Chondrocyte (in vitro differentiated cells): ENCODE data around the gene PPP5C. TPM values are rescaled to one million over a fixed set of nuclear protein-coding genes. Genes with fewer than 3 reads are reported as not detected.

Experiments
- DNase-seq: peaks from one replicate; pipeline ENCODE4 v3.0.0; 2021; ENCODE audit warnings: mixed read lengths, low spot score
- H3K27ac Mint-ChIP-seq: one replicate; pipeline ENCODE4 v1.8.0; 2021; ENCODE audit warnings: mild to moderate bottlenecking, moderate library complexity, mixed read lengths; ENCODE audit not compliant: unreplicated experiment
- H3K27me3 Mint-ChIP-seq: 2 replicates; pipeline ENCODE4 v1.8.0; 2021; ENCODE audit warnings: low read depth, mixed read lengths
- H3K36me3 Mint-ChIP-seq: 2 replicates; pipeline ENCODE4 v1.8.0; 2021; ENCODE audit warnings: low read depth, mixed read lengths
- H3K4me1 Mint-ChIP-seq: 2 replicates; pipeline ENCODE4 v1.8.0; 2021; ENCODE audit warnings: low read depth, mild to moderate bottlenecking, mixed read lengths
- H3K4me3 Mint-ChIP-seq: one replicate; pipeline ENCODE4 v1.8.0; 2021; ENCODE audit warnings: mild to moderate bottlenecking, moderate library complexity, mixed read lengths; ENCODE audit not compliant: unreplicated experiment
- H3K9me3 Mint-ChIP-seq: 2 replicates; pipeline ENCODE4 v1.8.0; 2021; ENCODE audit warnings: low read depth, mixed read lengths
- total RNA-seq: library from RNA; stranded (reverse); gene quantifications from 3 replicates; pipeline ENCODE4 v1.2.1, GENCODE V29; 2021
- TF ChIP-seq, protein P1 (sequence below): fragments of 200-600 bp; sonication (generic); IDR thresholded peaks from 2 replicates; pipeline ENCODE4 v1.5.0; 2021; ENCODE audit warnings: antibody characterized with exemption, mild to moderate bottlenecking, moderate library complexity

The PPP5C gene
- total RNA-seq, 1 donor from 2014 or later: 62.5 TPM

DNA sequence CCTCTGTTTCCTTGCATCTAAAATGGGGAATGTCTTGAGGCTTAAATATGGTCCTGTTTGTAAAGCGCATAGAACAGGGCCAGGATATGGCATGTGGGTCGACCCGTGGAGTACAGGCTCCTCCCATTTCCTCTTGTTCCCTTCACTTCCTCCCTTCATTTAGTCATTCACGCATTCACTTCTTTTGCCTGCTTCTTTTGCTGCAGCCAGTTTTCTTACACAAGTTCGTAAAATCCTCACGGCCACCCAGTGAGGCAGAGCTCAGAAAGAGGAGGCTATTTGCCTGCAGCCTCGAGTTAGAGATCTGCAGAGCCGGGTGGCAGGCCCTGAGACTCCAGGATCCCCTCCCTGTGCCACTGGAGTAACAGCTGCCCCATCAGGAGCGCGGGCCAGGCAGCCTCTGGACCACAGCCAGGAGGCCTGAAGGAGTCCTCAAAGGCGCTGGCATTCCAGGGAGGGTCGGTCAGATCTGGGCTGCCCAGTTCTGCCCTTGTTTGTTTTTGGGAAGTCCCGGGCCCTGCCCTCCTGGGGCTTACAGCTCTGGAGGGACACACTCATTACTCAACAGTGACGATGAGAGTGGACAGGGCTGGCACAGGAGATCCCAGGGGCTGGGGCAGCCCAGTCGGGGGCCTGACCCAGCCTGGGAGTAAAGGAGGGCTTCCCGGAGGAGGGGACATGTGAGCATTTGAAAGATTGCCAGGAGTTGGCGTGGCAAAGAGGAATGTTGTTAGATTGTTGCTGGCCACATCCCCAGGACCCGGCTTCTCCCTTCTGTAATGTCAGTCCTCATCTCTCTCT is 4.6 kb downstream of the PPP5C start:
- peak overlapping the region; percentile 97 for H3K27ac Mint-ChIP-seq
- no peak for DNase-seq
- H3K4me1 Mint-ChIP-seq: peaks cover 59% of the 10 kb centered on the region

DNA sequence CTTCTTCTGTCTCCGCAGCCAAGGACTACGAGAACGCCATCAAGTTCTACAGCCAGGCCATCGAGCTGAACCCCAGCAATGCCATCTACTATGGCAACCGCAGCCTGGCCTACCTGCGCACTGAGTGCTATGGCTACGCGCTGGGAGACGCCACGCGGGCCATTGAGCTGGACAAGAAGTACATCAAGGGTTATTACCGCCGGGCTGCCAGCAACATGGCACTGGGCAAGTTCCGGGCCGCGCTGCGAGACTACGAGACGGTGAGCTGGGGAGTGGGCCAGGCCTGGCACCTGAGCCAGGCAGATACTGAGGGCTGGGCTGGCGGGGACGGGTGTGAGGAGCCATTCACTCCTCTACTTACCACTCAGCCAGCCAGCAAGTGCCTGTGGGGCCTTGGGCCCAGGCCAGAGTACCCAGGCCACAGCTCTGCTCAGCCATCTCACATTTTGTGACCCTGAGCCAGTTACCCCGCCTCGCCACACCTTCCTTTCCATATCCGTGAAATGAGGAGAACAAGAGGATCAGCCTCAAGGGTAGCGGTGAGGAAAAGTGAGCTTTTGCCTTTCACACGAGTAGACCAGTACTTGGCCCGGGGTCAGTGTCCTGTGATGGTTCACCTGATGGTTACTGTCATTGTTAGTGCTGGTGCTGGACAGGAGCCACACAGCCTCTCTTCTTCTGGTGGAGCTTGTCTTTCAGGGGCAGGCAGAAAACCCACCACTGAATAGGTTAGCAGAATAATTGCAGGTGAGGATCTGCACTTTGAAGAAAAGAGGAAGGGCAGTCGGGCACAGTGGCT is 7.0 kb downstream of the PPP5C start:
- no peaks in the 10 kb centered on the region for H3K9me3 Mint-ChIP-seq
- no peak for DNase-seq
- TF ChIP-seq, protein P1, sequence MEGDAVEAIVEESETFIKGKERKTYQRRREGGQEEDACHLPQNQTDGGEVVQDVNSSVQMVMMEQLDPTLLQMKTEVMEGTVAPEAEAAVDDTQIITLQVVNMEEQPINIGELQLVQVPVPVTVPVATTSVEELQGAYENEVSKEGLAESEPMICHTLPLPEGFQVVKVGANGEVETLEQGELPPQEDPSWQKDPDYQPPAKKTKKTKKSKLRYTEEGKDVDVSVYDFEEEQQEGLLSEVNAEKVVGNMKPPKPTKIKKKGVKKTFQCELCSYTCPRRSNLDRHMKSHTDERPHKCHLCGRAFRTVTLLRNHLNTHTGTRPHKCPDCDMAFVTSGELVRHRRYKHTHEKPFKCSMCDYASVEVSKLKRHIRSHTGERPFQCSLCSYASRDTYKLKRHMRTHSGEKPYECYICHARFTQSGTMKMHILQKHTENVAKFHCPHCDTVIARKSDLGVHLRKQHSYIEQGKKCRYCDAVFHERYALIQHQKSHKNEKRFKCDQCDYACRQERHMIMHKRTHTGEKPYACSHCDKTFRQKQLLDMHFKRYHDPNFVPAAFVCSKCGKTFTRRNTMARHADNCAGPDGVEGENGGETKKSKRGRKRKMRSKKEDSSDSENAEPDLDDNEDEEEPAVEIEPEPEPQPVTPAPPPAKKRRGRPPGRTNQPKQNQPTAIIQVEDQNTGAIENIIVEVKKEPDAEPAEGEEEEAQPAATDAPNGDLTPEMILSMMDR: no peak
- peaks cover 58% of the 10 kb centered on the region for H3K4me1 Mint-ChIP-seq
- no peak overlapping the region for H3K4me3 Mint-ChIP-seq
- peaks cover 5% of the 10 kb centered on the region for H3K36me3 Mint-ChIP-seq
- no peaks in the 10 kb centered on the region for H3K27me3 Mint-ChIP-seq
- no peak overlapping the region for H3K27ac Mint-ChIP-seq

More for the DNA sequence above, 4.6 kb downstream of the PPP5C start:
- H3K36me3 Mint-ChIP-seq: peaks cover 9% of the 10 kb centered on the region
- no peaks in the 10 kb centered on the region for H3K9me3 Mint-ChIP-seq
- TF ChIP-seq, protein P1: no peak
- no peaks in the 10 kb centered on the region for H3K27me3 Mint-ChIP-seq
- peak overlapping the region; percentile 54 for H3K4me3 Mint-ChIP-seq

DNA sequence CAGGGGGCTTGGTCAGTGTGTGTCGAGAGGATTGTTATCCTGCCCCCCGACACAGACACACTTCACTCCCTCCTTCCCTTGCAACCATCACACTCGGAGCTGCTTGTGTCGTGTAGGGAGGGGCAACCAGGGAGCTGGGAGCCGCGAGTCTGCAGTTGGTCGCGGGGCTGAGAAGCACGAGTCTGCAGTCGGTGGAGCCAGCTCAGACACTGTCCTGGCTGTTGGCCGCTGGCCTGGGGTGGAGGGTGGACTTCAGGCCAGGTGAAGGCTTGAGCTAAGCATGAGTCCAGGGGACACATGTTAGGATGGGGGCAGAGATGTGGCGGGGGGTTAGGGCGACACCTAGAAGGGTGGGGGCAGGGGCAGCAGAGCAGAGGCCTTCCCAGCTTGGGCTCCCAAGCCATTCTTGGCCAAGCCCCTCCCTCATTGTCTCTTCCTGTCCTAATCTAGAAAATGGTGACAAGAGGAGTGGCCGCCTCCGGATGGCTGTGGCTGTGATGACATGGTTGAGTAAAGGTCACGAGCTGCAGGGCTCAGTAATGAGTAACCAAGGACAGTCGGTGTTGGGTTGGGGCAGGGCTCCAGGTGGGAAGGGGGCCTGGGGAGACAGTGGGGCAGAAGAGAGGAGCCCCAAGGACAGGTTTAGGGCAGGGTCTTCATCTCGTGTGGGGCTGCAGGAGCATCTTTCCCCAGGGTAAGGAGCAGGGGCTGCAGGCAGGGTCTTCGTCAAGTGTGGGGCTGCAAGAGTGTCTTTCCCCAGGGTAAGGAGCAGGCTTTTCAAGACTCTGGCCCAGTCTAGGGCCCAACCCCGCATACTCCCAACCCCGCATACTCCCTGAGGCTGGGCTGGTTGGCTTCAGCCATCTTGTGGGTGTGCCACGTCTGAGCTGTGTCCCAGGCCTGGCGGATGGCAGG is 8.6 kb downstream of the PPP5C start:
- H3K27ac Mint-ChIP-seq: no peak overlapping the region
- peaks cover 45% of the 10 kb centered on the region for H3K4me1 Mint-ChIP-seq
- no peak overlapping the region for H3K4me3 Mint-ChIP-seq
- no peaks in the 10 kb centered on the region for H3K9me3 Mint-ChIP-seq
- H3K36me3 Mint-ChIP-seq: peaks cover 5% of the 10 kb centered on the region
- no peak for DNase-seq
- H3K27me3 Mint-ChIP-seq: no peaks in the 10 kb centered on the region
- TF ChIP-seq, protein P1: no peak

GRCh38 chr19:46356149-46357055 is 9.5 kb downstream of the PPP5C start:
- peaks cover 36% of the 10 kb centered on the region for H3K4me1 Mint-ChIP-seq
- TF ChIP-seq, protein P1: no peak
- H3K27ac Mint-ChIP-seq: no peak overlapping the region
- H3K27me3 Mint-ChIP-seq: no peaks in the 10 kb centered on the region
- no peaks in the 10 kb centered on the region for H3K9me3 Mint-ChIP-seq
- DNase-seq: no peak
- H3K36me3 Mint-ChIP-seq: peaks cover 5% of the 10 kb centered on the region
- H3K4me3 Mint-ChIP-seq: no peak overlapping the region
